RCC 7860 (cell line): ENCODE measurements around the gene GMDS.

Experiments
- DNase-seq: peaks from one replicate; pipeline ENCODE4 v3.0.0-alpha.2; 2015; ENCODE audit warnings: low spot score
- FAIRE-seq: peaks from 2 replicates; lab custom pipeline; 2012; peaks lifted over from hg19 to GRCh38; lab: Jason Lieb, UNC

Gene GMDS

GRCh38 chr6:2209226-2209809, 36.1 kb downstream of the GMDS start:
- no peak for FAIRE-seq
- no peak for DNase-seq

- no peak for FAIRE-seq
- no peak for DNase-seq
Observed at GRCh38 chr6:2208468-2208867, 36.9 kb downstream of the GMDS start.

- FAIRE-seq (no peak), DNase-seq (no peak)
Observed at GRCh38 chr6:2205396-2205795, 40.0 kb downstream of the GMDS start.

GRCh38 chr6:2204272-2204671, 41.1 kb downstream of the GMDS start:
- FAIRE-seq (no peak), DNase-seq (no peak)

GRCh38 chr6:2203264-2203663, 42.1 kb downstream of the GMDS start:
- FAIRE-seq (no peak), DNase-seq (no peak)

GRCh38 chr6:2197984-2198383, 47.4 kb downstream of the GMDS start:
- FAIRE-seq (no peak), DNase-seq (no peak)

GRCh38 chr6:2197177-2197671, 48.2 kb downstream of the GMDS start:
- FAIRE-seq (no peak), DNase-seq (no peak)

GRCh38 chr6:2196079-2196679, 49.2 kb downstream of the GMDS start:
- DNase-seq (peak; percentile 30), FAIRE-seq (peak; percentile 51)

GRCh38 chr6:2194643-2195042, 50.8 kb downstream of the GMDS start:
- FAIRE-seq (no peak), DNase-seq (no peak)

- FAIRE-seq: no peak
- DNase-seq: no peak
Observed at GRCh38 chr6:2193931-2194330, 51.5 kb downstream of the GMDS start.

- DNase-seq (no peak), FAIRE-seq (no peak)
Observed at GRCh38 chr6:2192976-2193375, 52.4 kb downstream of the GMDS start.

- no peak for DNase-seq
- FAIRE-seq: no peak
Observed at GRCh38 chr6:2191390-2191740, 54.0 kb downstream of the GMDS start.

- FAIRE-seq (no peak), DNase-seq (no peak)
Observed at GRCh38 chr6:2190661-2191389, 54.6 kb downstream of the GMDS start.

- no peak for DNase-seq
- FAIRE-seq: no peak
Observed at GRCh38 chr6:2188856-2189384, 56.5 kb downstream of the GMDS start.

- FAIRE-seq (no peak), DNase-seq (no peak)
Observed at GRCh38 chr6:2188397-2188796, 57.0 kb downstream of the GMDS start.

GRCh38 chr6:2187826-2188225, 57.6 kb downstream of the GMDS start:
- FAIRE-seq (no peak), DNase-seq (no peak)

GRCh38 chr6:2186516-2186915, 58.9 kb downstream of the GMDS start:
- DNase-seq: no peak
- FAIRE-seq: no peak

- DNase-seq (no peak), FAIRE-seq (no peak)
Observed at GRCh38 chr6:2185466-2185865, 59.9 kb downstream of the GMDS start.

- FAIRE-seq: no peak
Observed at GRCh38 chr6:2184700-2185455, 60.5 kb downstream of the GMDS start.

GRCh38 chr6:2183752-2184151, 61.7 kb downstream of the GMDS start:
- no peak for DNase-seq
- no peak for FAIRE-seq

More at GRCh38 chr6:2184700-2185455, 60.5 kb downstream of the GMDS start:
- DNase-seq: no peak

GRCh38 chr6:2183246-2183645, 62.2 kb downstream of the GMDS start:
- FAIRE-seq: no peak
- no peak for DNase-seq
